ENCODE measurements around the gene STRA8.

DNA sequence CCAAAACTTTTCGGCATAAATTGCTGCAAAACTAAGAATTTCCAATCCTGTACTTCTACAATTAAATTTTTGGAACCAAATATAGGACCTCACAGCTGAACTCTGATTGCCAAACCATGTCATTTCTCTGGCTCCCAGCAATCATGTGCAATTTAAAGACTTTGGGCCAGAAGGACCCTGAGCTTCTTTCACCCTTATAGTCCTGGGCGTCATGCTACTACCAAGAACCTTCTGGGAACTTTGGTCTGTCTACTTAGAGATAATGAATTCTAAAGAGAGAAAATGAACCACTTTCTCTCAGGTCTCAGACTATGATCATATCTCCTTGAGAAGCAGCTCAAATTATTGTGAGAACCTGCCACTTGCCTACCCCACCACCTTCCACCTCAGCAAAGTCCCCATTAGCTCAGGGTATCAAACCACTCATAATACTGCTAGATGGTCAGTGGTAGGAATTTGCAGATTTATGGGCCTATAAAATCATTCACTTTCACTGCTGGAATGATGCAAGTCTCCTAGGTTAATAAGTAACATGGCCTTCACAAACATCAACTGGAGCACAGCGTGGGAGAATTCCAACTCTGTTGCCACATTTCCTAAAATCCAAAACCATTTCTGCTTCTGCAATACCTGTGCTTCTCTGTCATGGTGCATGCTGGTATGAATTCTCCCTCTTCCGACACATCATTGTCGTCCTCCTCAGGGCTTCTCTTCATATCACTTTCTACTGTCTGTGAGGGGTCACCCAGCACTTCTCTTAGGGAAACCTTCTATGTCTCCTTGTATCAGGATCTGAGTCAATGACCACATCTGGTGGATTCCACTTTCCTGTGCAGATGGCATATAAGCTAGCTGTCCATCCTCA lies 15.8 kb upstream of the STRA8 start:
- TF ChIP-seq, protein P1, sequence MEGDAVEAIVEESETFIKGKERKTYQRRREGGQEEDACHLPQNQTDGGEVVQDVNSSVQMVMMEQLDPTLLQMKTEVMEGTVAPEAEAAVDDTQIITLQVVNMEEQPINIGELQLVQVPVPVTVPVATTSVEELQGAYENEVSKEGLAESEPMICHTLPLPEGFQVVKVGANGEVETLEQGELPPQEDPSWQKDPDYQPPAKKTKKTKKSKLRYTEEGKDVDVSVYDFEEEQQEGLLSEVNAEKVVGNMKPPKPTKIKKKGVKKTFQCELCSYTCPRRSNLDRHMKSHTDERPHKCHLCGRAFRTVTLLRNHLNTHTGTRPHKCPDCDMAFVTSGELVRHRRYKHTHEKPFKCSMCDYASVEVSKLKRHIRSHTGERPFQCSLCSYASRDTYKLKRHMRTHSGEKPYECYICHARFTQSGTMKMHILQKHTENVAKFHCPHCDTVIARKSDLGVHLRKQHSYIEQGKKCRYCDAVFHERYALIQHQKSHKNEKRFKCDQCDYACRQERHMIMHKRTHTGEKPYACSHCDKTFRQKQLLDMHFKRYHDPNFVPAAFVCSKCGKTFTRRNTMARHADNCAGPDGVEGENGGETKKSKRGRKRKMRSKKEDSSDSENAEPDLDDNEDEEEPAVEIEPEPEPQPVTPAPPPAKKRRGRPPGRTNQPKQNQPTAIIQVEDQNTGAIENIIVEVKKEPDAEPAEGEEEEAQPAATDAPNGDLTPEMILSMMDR (conservative IDR thresholded peaks at IDR 0.05), result no peak
- TF ChIP-seq EZH2 (IDR thresholded peaks at IDR 0.05; ENCODE audit: low read depth), result no peak

All from PC-9 (cell line).